Thyroid gland (tissue), 4 donors: ENCODE measurements around the gene ATP5F1D. TPM values are rescaled to one million over a fixed set of nuclear protein-coding genes. Genes with fewer than 3 reads are reported as not detected.

Experiments used
- DNase-seq, 2 donors: peaks; one replicate each; pipeline ENCODE4 v3.0.0-alpha.2; 2019
- H3K27ac ChIP-seq, 3 donors: fragments of 200-600 bp; sonication (generic); 1 replicate in 2 of 3; 2 replicates in 1 of 3; pipeline ENCODE4 v1.5.1; 2016 to 2019; ENCODE audit warnings: mild to moderate bottlenecking in 1 of 3, moderate library complexity in 1 of 3
- H3K27me3 ChIP-seq: fragments of 200-600 bp; sonication (generic); one replicate; pipeline ENCODE4 v1.5.1; 2019
- H3K36me3 ChIP-seq, 2 donors: fragments of 200-600 bp; sonication (generic); one replicate each; pipeline ENCODE4 v1.5.1; 2016 to 2019
- H3K4me1 ChIP-seq, 2 donors: fragments of 200-600 bp; sonication (generic); one replicate each; pipeline ENCODE4 v1.5.1; 2017 to 2019
- H3K4me3 ChIP-seq, 3 donors: fragments of 200-600 bp; sonication (generic); replicated peaks in 1 of 3; 1 replicate in 2 of 3; 2 replicates in 1 of 3; pipeline ENCODE4 v1.5.1; 2016; ENCODE audit warnings: mild to moderate bottlenecking in 1 of 3
- H3K9me3 ChIP-seq: fragments of 200-600 bp; sonication (generic); one replicate; pipeline ENCODE4 v1.5.1; 2017
- CTCF ChIP-seq, 6 experiments: fragments of 200-600 bp in 3 of 6; fragments of 450-650 bp in 3 of 6; sonication (generic) in 3 of 6; IDR thresholded peaks; one replicate each; pipeline ENCODE4 v1.5.1; 2016 to 2019; ENCODE audit warnings: antibody characterized with exemption in 6 of 6, mild to moderate bottlenecking in 2 of 6, inconsistent platforms in 1 of 6, moderate library complexity in 1 of 6
- POLR2A ChIP-seq, 2 donors: fragments of 450-650 bp; IDR thresholded peaks; one replicate each; pipeline ENCODE4 v1.6.1; 2017; ENCODE audit warnings: antibody characterized with exemption in 2 of 2, mild to moderate bottlenecking in 2 of 2, moderate library complexity in 1 of 2
- WGBS, 2 donors: methylation state at CpG; one replicate each; pipeline ENCODE4 v1.1.5; 2017; 5-methylcytosine and 5-hydroxymethylcytosine counted together
- intact Hi-C: fragments of 100-400 bp; cut with DNase I; formaldehyde crosslinking; loops from one replicate; pipeline ENCODE4 v1.15.1; 2023
- total RNA-seq, 4 donors: library from RNA; depleted of rRNA; stranded (reverse); fragments of >200 nt; gene quantifications; one replicate each; pipeline ENCODE4 v1.2.3, GENCODE V29; 2016

Gene ATP5F1D
- total RNA-seq, 4 donors from 2014 or later = 39.2 to 182 (median 83.0) TPM

- 40 to 52% methylated on average over 6 to 28 of the region's 51 CpGs for WGBS, 2 donors
- Histone ChIP-seq H3K4me3 (no peak overlapping the region), H3K9me3 (no peaks in the 10 kb centered on the region), H3K27me3 (no peaks in the 10 kb centered on the region), H3K4me1 (no peaks in the 10 kb centered on the region), H3K36me3 (no peaks in the 10 kb centered on the region), H3K27ac (no peak overlapping the region)
- intact Hi-C loops = loop anchor here (10.0 kb wide), 1 partner anchor 240 kb away; the partner anchor contains the start of gene PLK5
- TF ChIP-seq CTCF (IDR thresholded peaks at IDR 0.05) (no peak), POLR2A (IDR thresholded peaks at IDR 0.05) (no peak)
- no peak for DNase-seq
Measured at GRCh38 chr19:1284979-1285736, 43.6 kb downstream of the ATP5F1D start.

- H3K9me3 ChIP-seq = no peaks in the 10 kb centered on the region
- no peaks in the 10 kb centered on the region for H3K27me3 ChIP-seq
- H3K4me1 ChIP-seq = no peaks in the 10 kb centered on the region
- intact Hi-C loops = loop anchor here (10.0 kb wide), 1 partner anchor 239 kb away; the partner anchor contains the start of gene PLK5
- H3K4me3 ChIP-seq = no peak within 1 kb of the TSS
- TF ChIP-seq POLR2A (IDR thresholded peaks at IDR 0.05) (no peak), CTCF (IDR thresholded peaks at IDR 0.05) (no peak)
- no peak within 1 kb of the TSS for H3K27ac ChIP-seq
- no peak for DNase-seq
- H3K36me3 ChIP-seq = no peaks in the 10 kb centered on the region
- no CpG with 5 or more reads among the region's 113 CpGs for WGBS, 2 donors
Measured at GRCh38 chr19:1285737-1286360, 44.3 kb downstream of the ATP5F1D start, which contains the start of gene EFNA2. TSS of gene EFNA2 (plus strand) at chr19:1285873. CDS start at chr19:1286169, 296 bp downstream.

- Histone ChIP-seq H3K9me3 (no peaks in the 10 kb centered on the region), H3K27ac (no peak overlapping the region), H3K4me3 (no peak overlapping the region), H3K4me1 (no peaks in the 10 kb centered on the region), H3K27me3 (no peaks in the 10 kb centered on the region), H3K36me3 (no peaks in the 10 kb centered on the region)
- 52 to 54% methylated on average over 14 to 15 of the region's 38 CpGs for WGBS, 2 donors
- TF ChIP-seq POLR2A (IDR thresholded peaks at IDR 0.05) = no peak
- TF ChIP-seq CTCF (IDR thresholded peaks at IDR 0.05) = no peak
- no peak for DNase-seq
- intact Hi-C loops = loop anchor here (10.0 kb wide), 1 partner anchor 238 kb away; the partner anchor contains the start of gene PLK5
Measured at GRCh38 chr19:1286487-1287353, 45.2 kb downstream of the ATP5F1D start.

- no peak overlapping the region for H3K4me3 ChIP-seq
- 45 to 46% methylated on average over 12 to 42 of the region's 55 CpGs for WGBS, 2 donors
- no peak for DNase-seq
- H3K9me3 ChIP-seq = no peaks in the 10 kb centered on the region
- no peaks in the 10 kb centered on the region for H3K4me1 ChIP-seq
- H3K36me3 ChIP-seq = no peaks in the 10 kb centered on the region
- no peaks in the 10 kb centered on the region for H3K27me3 ChIP-seq
- TF ChIP-seq CTCF (IDR thresholded peaks at IDR 0.05) (no peak), POLR2A (IDR thresholded peaks at IDR 0.05) (no peak)
- no peak overlapping the region for H3K27ac ChIP-seq
- intact Hi-C loops = loop anchor here (10.0 kb wide), 1 partner anchor 237 kb away; the partner anchor contains the start of gene PLK5
Measured at GRCh38 chr19:1287354-1288225, 46.0 kb downstream of the ATP5F1D start.
